MCF 10A (cell line): ENCODE data around the gene FOXA2. TPM values are rescaled to one million over a fixed set of nuclear protein-coding genes. Genes with fewer than 3 reads are reported as not detected.

Experiments used
- BruUV-seq: library from RNA; stranded (reverse); fragments of 400-500 nt; replicated peaks from 2 replicates; lab custom pipeline; 2021; lab: Mats Ljungman, UMichigan
- CTCF ChIA-PET: fragments of 300-600 bp; sonication (Branson Sonifier 250); formaldehyde crosslinking; extraction: SDS; loops from one replicate; lab custom pipeline; 2021; ENCODE audit warnings: antibody characterized with exemption, inconsistent platforms; lab: Yijun Ruan, JAX
- POLR2A ChIA-PET: fragments of 300-600, 350-650 bp; sonication (Branson Sonifier 250); formaldehyde crosslinking; extraction: SDS; loops from one replicate; lab custom pipeline; 2020; ENCODE audit warnings: antibody characterized with exemption, inconsistent platforms; lab: Yijun Ruan, JAX
- DNase-seq: peaks from one replicate; pipeline ENCODE4 v3.0.0-alpha.2; 2018; ENCODE audit not compliant: unreplicated experiment
- H3K27ac Mint-ChIP-seq: one replicate; pipeline ENCODE4 v1.8.0; 2022; ENCODE audit warnings: mild to moderate bottlenecking, low read depth, mixed read lengths; ENCODE audit not compliant: unreplicated experiment
- H3K27me3 Mint-ChIP-seq: one replicate; pipeline ENCODE4 v1.8.0; 2022; ENCODE audit warnings: mixed read lengths; ENCODE audit not compliant: insufficient read depth, unreplicated experiment
- H3K36me3 Mint-ChIP-seq: one replicate; pipeline ENCODE4 v1.8.0; 2022; ENCODE audit warnings: mild to moderate bottlenecking, moderate library complexity, mixed read lengths; ENCODE audit not compliant: insufficient read depth, unreplicated experiment
- H3K4me1 Mint-ChIP-seq: one replicate; pipeline ENCODE4 v1.8.0; 2022; ENCODE audit warnings: mixed read lengths; ENCODE audit not compliant: insufficient read depth, unreplicated experiment
- H3K4me3 Mint-ChIP-seq: one replicate; pipeline ENCODE4 v1.8.0; 2022; ENCODE audit warnings: mild to moderate bottlenecking, moderate library complexity, mixed read lengths; ENCODE audit not compliant: unreplicated experiment
- H3K9me3 Mint-ChIP-seq: one replicate; pipeline ENCODE4 v1.8.0; 2022; ENCODE audit warnings: mixed read lengths; ENCODE audit not compliant: unreplicated experiment
- CTCF ChIP-seq: fragments of 200-600 bp; IDR thresholded peaks from one replicate; pipeline ENCODE4 v1.8.0; 2022; ENCODE audit warnings: antibody characterized with exemption, mild to moderate bottlenecking; ENCODE audit not compliant: unreplicated experiment
- intact Hi-C: fragments of 100-400 bp; cut with micrococcal nuclease; formaldehyde crosslinking; loops from 2 replicates; pipeline ENCODE4 v1.14.1; 2022
- total RNA-seq: library from RNA; stranded (reverse); gene quantifications from 2 replicates; pipeline ENCODE4 v1.2.3, GENCODE V29; 2022

Gene FOXA2
- total RNA-seq, 1 experiment from 2014 or later, result 1.1 TPM

GRCh38 chr20:22626496-22626895, 42.1 kb upstream of the FOXA2 start:
- Mint-ChIP-seq H3K27ac (no peak overlapping the region), H3K27me3 (no peaks in the 10 kb centered on the region), H3K4me1 (no peaks in the 10 kb centered on the region), H3K9me3 (no peaks in the 10 kb centered on the region), H3K36me3 (no peaks in the 10 kb centered on the region), H3K4me3 (no peak overlapping the region)
- CTCF ChIA-PET, result interaction anchor here (0.5 to 0.6 kb wide), 2 partner anchors 375 to 1382 kb away, joined by 3 to 4 read pairs; no protein-coding TSS in a partner anchor
- no peak for DNase-seq
- no TSS peak for BruUV-seq
- POLR2A ChIA-PET, result no interaction called here
- TF ChIP-seq CTCF, result no peak
- intact Hi-C loops, result no loop called here

GRCh38 chr20:22623211-22623610, 38.8 kb upstream of the FOXA2 start:
- Mint-ChIP-seq H3K27ac (no peak overlapping the region), H3K36me3 (no peaks in the 10 kb centered on the region), H3K4me1 (no peaks in the 10 kb centered on the region), H3K27me3 (no peaks in the 10 kb centered on the region), H3K9me3 (no peaks in the 10 kb centered on the region), H3K4me3 (no peak overlapping the region)
- intact Hi-C loops, result no loop called here
- no TSS peak for BruUV-seq
- POLR2A ChIA-PET, result no interaction called here
- TF ChIP-seq CTCF, result no peak
- peak; percentile 36 for DNase-seq
- CTCF ChIA-PET, result interaction anchor here (1.6 to 2.0 kb wide), 2 partner anchors 37 to 283 kb away, joined by 6 to 8 read pairs; no protein-coding TSS in a partner anchor

GRCh38 chr20:22620342-22620741, 36.0 kb upstream of the FOXA2 start:
- no peak for DNase-seq
- POLR2A ChIA-PET, result interaction anchor here (1.2 kb wide), 2 partner anchors 8 to 14 kb away, joined by 3 to 4 read pairs; no protein-coding TSS in a partner anchor
- intact Hi-C loops, result no loop called here
- CTCF ChIA-PET, result interaction anchor here (0.6 to 0.8 kb wide), 3 partner anchors 21 to 69 kb away, joined by 3 to 7 read pairs (median 3); no protein-coding TSS in a partner anchor
- no peak overlapping the region for H3K4me3 Mint-ChIP-seq
- no peaks in the 10 kb centered on the region for H3K36me3 Mint-ChIP-seq
- no peaks in the 10 kb centered on the region for H3K27me3 Mint-ChIP-seq
- peaks cover 6% of the 10 kb centered on the region for H3K4me1 Mint-ChIP-seq
- H3K27ac Mint-ChIP-seq, result no peak overlapping the region
- H3K9me3 Mint-ChIP-seq, result no peaks in the 10 kb centered on the region
- no TSS peak for BruUV-seq
- no peak for TF ChIP-seq CTCF

- no peak for DNase-seq
- intact Hi-C loops, result no loop called here
- BruUV-seq, result no TSS peak
- ChIA-PET POLR2A (interaction anchor here (1.2 kb wide), 1 partner anchor 14 kb away, joined by 4 read pairs; no protein-coding TSS in a partner anchor), CTCF (interaction anchor here (0.6 to 1.8 kb wide), 3 partner anchors 64 to 244 kb away, joined by 3 to 4 read pairs (median 3); no protein-coding TSS in a partner anchor)
- peaks cover 6% of the 10 kb centered on the region for H3K4me1 Mint-ChIP-seq
- no peak overlapping the region for H3K4me3 Mint-ChIP-seq
- no peaks in the 10 kb centered on the region for H3K9me3 Mint-ChIP-seq
- H3K27me3 Mint-ChIP-seq, result no peaks in the 10 kb centered on the region
- no peak for TF ChIP-seq CTCF
- H3K36me3 Mint-ChIP-seq, result no peaks in the 10 kb centered on the region
- no peak overlapping the region for H3K27ac Mint-ChIP-seq
These were observed 35.4 kb upstream of the FOXA2 start for GRCh38 chr20:22619806-22620205.
